Measurements from ENCODE around the gene NUP88. TPM values are rescaled to one million over a fixed set of nuclear protein-coding genes. Genes with fewer than 3 reads are reported as not detected.
A peak's percentile ranks its signal among the peaks of the same experiment; 100 is the strongest.
"Not testable (repeated sequence)": the region's sequence is repeated elsewhere in the genome, so short reads cannot be mapped to it uniquely, and the experiment has no call there.

Gene NUP88
- polyA plus RNA-seq (ENCODE audit: insufficient read length in 4 of 4): 10 to 100 TPM; 65.9 to 71.2 (median 68.6) TPM

- DNase-seq (ENCODE audit: low read depth in 4 of 4, low spot score in 3 of 4): peak; percentile 90 to 97 (median 97)
Measured at GRCh38 chr17:5419356-5419958, at the start of gene NUP88. NUP88 (minus strand) TSS chr17:5419662; CDS start chr17:5419650, 12 bp downstream.

GRCh38 chr17:5468075-5468473 lies 48.6 kb upstream of the NUP88 start:
- peak in 1 of 4 donors; percentile 10 for DNase-seq (ENCODE audit: low read depth in 4 of 4, low spot score in 3 of 4)

DNA sequence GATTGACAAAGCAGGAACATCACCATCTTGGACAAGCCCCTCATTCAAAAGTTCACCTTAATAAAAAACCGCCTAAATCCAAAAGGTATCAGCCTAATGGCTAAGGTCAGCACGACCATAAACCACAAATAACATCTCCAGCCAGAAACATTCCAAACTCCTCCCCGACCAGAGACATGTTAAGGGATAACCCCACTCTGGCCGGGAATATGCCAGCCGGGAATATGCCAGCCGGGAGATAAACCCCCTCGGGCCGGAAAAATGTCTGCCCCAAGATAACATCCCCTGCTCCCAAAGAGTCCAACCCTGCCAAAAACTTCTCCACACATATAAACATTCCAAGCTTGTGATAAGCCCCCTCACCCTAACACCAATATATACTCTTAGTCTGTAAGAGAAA lies 48.0 kb upstream of the NUP88 start:
- DNase-seq (ENCODE audit: low read depth in 4 of 4, low spot score in 3 of 4): no peak

GRCh38 chr17:5466295-5466694 lies 46.8 kb upstream of the NUP88 start:
- DNase-seq (ENCODE audit: low read depth in 4 of 4, low spot score in 3 of 4): no peak

GRCh38 chr17:5464717-5465507 lies 45.5 kb upstream of the NUP88 start:
- no peak for DNase-seq (ENCODE audit: low read depth in 4 of 4, low spot score in 3 of 4)

GRCh38 chr17:5446786-5447185 lies 27.3 kb upstream of the NUP88 start:
- DNase-seq (ENCODE audit: low read depth in 4 of 4, low spot score in 3 of 4): no peak

DNA sequence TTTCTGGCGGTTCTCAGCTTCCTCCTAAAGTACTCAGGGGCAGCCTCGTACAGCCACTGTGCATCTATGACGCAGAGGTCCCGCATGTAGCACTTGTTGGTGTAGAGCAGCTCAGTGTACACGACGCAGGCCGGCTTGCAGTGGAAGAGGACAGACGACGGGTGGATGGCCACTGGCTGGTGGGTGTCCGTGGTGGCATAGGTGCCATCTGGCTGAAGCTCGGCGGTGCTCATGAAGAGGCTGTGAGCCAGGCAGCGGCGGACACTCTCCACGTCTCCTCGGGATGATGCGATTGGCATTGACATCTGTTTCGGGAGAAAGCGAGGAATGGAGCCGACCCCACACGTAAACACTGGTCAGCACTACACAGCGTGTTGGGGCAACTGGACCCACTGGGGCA lies 24.7 kb upstream of the NUP88 start:
- no peak for DNase-seq (ENCODE audit: low read depth in 4 of 4, low spot score in 3 of 4)

DNA sequence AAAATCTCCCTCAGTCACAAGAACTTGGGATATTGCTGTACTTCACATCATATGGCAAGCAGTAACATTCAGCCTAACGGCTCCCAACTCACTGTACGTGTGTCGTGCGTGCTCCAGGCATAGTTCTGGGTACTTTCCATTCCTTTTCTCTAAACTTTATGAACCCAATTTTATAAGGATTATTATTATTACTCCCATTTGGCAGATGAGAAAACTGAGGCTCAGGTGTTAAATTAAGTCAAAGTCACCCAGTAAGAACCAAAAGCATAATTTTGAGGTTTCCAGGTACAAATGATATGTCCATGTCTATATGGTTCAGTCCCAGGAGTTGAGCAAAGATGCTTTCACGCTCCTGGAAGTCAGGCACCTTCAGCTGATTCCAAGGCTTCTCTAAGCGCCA lies 24.3 kb upstream of the NUP88 start:
- DNase-seq (ENCODE audit: low read depth in 4 of 4, low spot score in 3 of 4): no peak

- DNase-seq (ENCODE audit: low read depth in 4 of 4, low spot score in 3 of 4): no peak
Measured at GRCh38 chr17:5439446-5439764, 19.9 kb upstream of the NUP88 start.

- peak; percentile 86 to 94 (median 90) for DNase-seq (ENCODE audit: low read depth in 4 of 4, low spot score in 3 of 4)
Measured at GRCh38 chr17:5438716-5439445, 19.4 kb upstream of the NUP88 start, which contains the start of gene C1QBP. C1QBP (minus strand) TSS chr17:5439155; CDS start chr17:5439073, 82 bp downstream.

DNA sequence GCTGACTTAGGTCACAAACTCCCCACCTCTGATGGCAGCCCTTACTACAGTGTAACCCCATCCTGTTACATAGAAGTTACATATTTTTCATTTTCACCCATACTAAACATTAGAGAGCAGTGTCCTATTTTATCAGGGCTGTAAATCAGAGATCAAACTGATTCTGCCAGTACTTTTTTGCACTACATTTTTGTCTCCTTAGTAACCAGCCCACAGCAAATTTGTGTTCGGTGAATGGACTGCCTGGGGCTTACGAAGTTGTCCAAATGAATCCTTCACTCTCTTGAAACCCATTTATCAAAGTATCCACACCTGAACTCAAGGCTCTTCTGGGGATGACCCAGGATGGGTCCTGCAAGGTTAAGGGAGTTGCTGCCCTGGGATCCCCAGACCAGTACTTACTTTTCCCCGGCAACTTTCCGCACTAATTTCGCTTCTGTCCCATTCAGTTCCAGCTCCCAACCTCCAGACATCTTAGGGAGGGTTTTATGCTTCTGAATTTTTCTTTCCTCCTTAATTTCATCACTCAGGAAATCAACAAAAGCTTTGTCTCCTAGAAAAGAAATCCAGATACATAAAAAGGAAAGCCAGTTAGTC lies 18.4 kb upstream of the NUP88 start:
- DNase-seq (ENCODE audit: low read depth in 4 of 4, low spot score in 3 of 4): no peak

GRCh38 chr17:5435781-5436315 lies 16.4 kb upstream of the NUP88 start:
- not testable (repeated sequence) for DNase-seq (ENCODE audit: low read depth in 4 of 4, low spot score in 3 of 4)

DNA sequence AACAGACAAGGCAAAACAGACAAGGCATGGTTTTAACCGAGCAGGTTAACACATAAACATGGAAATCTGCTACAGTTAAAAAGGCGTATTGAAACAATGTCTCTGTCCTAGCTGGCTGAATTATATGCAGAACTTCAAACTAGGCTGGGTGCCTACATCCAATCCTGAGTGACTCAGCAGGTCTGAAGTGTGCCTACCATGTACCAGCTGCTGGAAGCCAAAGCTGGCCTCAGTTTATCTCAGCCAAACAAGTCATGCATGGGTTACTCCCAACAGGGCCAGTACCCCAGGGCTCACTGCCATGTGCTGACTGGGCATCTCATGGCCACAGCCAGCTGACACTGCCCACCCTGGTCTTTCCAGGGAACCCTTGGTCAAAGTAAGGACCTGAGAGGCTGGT lies 15.5 kb upstream of the NUP88 start:
- DNase-seq (ENCODE audit: low read depth in 4 of 4, low spot score in 3 of 4): no peak

DNA sequence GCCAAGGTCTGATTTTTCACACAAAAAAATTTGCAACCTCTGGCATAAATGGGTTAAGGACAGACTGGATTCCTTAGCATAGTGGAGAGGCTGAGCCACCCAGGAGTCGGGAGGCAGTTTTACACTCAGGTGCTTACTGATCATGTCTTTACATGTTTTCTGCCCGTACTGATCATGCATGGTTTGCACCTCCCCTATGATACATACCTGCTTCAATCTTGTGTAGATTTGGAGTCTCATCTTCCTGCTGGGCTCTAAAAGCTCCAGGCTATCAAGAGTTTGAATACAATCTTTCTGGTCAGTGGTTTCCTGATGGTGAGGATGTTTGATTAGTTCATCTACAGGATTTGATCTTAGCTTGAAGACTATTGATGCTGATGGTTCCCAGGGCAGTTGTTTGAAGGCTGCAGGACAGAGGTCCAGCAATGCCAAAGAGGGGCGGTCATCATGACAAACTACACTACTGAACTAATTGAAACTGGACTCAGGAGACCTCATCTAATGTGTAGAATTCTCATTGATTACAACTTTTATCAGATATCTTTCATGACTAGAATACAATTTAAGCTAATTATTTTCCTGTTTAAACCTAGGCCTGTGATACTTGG lies 12.6 kb upstream of the NUP88 start:
- no peak for DNase-seq (ENCODE audit: low read depth in 4 of 4, low spot score in 3 of 4)

DNA sequence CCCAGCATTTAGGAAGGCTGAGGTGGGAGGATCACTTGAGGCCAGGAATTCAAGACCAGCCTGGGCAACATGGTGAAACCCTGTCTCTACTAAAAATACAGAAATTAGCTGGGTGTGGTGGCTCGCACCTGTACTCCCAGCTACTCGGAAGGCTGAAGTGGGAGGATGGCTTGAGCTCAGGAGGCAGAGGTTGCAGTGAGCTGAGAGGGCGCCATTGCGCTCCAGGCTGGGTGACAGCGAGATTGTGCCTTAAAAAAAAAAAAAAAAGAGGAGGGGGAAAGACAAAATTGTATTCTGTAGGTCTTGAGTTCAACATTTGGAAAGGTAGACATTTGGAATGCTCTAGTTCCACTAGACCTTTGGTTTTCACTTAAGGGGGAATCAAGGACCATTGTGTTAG lies 11.8 kb upstream of the NUP88 start:
- not testable (repeated sequence) for DNase-seq (ENCODE audit: low read depth in 4 of 4, low spot score in 3 of 4)

DNA sequence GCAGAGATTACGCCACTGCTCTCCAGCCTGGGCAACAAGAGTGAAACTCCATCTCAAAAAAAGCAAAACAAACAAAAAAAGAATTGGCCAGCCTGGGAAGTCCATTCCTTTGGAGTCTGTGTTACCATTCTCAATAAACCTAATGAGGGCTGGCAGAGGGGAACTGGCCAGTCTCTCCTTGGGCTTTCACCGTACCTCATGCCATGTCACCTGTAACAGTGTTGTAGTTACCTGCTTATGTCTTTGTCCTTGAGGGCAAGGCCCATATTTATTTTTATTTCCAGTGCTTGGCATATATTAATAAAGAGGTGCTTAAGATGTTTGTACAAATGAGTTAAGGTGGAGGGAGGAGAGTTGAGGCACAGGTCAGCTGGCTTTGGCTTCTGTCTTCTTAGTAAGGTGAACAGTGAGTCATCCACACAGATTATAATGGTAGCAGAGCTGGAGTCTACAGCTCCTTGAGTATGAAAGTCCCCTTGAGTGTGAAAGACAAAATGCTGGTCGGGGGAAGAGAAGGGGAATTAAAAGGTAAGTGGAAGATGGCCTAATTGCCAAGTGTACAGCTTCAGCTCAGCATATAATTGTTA lies 11.0 kb upstream of the NUP88 start:
- no peak for DNase-seq (ENCODE audit: low read depth in 4 of 4, low spot score in 3 of 4)

DNA sequence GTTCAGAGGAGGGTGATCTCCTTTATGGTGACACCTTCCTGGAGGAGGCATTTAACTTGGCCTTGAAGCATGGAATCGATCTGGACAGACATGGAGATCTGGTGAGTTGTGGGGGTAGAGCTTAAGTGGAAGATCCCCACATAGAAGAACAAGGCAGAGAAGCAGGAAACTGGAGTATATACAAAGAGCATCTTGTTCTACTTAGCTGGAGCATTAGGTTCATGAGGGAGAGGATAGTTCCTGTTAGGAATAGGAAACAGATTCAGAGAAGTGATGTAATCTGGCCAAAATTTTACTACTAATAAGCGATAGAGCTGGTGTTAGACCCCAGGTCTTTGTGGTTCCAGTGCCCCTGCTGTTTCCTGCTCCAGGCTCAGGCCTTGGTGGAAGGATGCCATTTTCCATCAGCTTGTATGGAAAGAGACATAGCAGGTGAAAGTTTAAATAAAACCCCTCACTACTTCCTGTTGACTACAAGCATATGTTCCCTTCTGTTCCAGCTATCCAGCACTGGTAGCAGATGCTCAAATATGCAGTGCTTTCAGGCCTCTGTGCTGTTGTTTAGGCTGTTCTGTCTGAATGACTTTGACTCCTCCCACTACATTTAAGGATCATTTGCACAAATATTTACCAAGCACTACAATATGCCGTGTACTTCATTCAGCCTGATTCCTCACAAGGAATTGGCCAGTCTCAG lies 9.9 kb upstream of the NUP88 start:
- DNase-seq (ENCODE audit: low read depth in 4 of 4, low spot score in 3 of 4): no peak

DNA sequence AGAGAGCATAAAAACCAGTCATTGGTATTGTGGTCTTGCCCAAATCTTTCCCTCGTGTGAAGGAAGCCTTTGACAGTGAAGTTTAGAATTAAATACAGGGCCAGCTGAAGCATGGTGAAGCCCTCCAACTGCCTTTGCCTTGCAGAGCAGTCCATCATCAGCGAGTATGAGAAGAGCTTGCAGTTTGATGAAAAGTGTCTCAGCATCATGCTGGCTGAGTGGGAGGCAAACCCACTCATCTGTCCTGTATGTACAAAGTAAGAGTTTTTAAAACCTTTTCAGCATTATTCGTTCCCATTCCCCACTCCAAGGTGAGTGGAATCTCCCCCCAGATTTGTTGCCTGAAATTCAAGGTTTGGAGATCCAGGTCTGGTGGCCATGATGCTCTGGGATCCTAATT lies 6.4 kb upstream of the NUP88 start:
- no peak for DNase-seq (ENCODE audit: low read depth in 4 of 4, low spot score in 3 of 4)

- DNase-seq (ENCODE audit: low read depth in 4 of 4, low spot score in 3 of 4): no peak
Measured at GRCh38 chr17:5424909-5425308, 5.4 kb upstream of the NUP88 start.

DNA sequence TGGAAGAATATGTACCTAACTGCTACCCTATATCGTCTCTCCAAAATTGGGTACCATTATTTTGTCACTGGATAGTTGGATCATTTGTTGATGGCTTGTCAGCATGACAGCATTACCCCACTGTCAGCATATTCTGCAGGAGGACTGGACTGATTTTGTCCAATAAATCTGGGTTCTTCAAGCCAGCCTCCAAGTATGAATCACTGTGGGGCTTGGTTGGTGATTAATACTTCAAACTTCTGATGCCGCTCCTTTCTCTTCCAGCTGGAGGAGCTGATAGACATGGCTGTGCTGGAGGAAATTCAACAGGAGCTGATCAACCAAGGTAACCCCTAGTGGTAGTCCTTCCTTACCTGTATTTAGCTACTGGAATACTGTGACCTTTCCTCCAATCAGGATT lies 3.0 kb upstream of the NUP88 start:
- no peak for DNase-seq (ENCODE audit: low read depth in 4 of 4, low spot score in 3 of 4)
